DOHH2 (cell line): ENCODE results near the gene DIP2C.
A peak's percentile ranks its signal among the peaks of the same experiment; 100 is the strongest.

Source experiments
- H3F3A ChIP-seq: fragments of 200-600 bp; sonication (generic), shearing (Covaris generic); 2 replicates; pipeline ENCODE4 v1.6.0; 2016; ENCODE audit warnings: antibody characterized with exemption, mild to moderate bottlenecking; ENCODE audit not compliant: control insufficient read depth, insufficient read depth
- H3K27ac ChIP-seq: fragments of 200-600 bp; sonication (generic); 2 replicates; pipeline ENCODE4 v1.5.1; 2014; ENCODE audit warnings: low read depth, mild to moderate bottlenecking, low read length, moderate library complexity
- H3K27me3 ChIP-seq: fragments of 200-600 bp; sonication (generic); 2 replicates; pipeline ENCODE4 v1.6.1; 2014; ENCODE audit warnings: mild to moderate bottlenecking, low read length, mixed read lengths; ENCODE audit not compliant: control insufficient read depth
- H3K36me3 ChIP-seq: fragments of 200-600 bp; sonication (generic); 2 replicates; pipeline ENCODE4 v1.6.1; 2014; ENCODE audit warnings: mild to moderate bottlenecking, low read length, moderate library complexity, mixed read lengths; ENCODE audit not compliant: control insufficient read depth
- H3K4me1 ChIP-seq: fragments of 200-600 bp; sonication (generic); 2 replicates; pipeline ENCODE4 v1.6.1; 2014; ENCODE audit warnings: mild to moderate bottlenecking, low read length, mixed read lengths; ENCODE audit not compliant: control insufficient read depth
- H3K4me2 ChIP-seq: fragments of 200-600 bp; sonication (generic); 2 replicates; pipeline ENCODE4 v1.6.0; 2014; ENCODE audit warnings: mild to moderate bottlenecking, low read length, moderate library complexity
- H3K4me3 ChIP-seq: fragments of 200-600 bp; sonication (generic); 2 replicates; pipeline ENCODE4 v1.5.1; 2014; ENCODE audit warnings: mild to moderate bottlenecking, low read length, mixed read lengths
- H3K79me2 ChIP-seq: fragments of 200-600 bp; sonication (generic); 2 replicates; pipeline ENCODE4 v1.6.1; 2014; ENCODE audit warnings: mild to moderate bottlenecking, low read length, mixed read lengths; ENCODE audit not compliant: control insufficient read depth
- H3K9me2 ChIP-seq: fragments of 200-600 bp; sonication (generic); replicated peaks from 2 replicates; pipeline ENCODE4 v1.6.1; 2014; ENCODE audit warnings: mild to moderate bottlenecking, low read length, mixed read lengths; ENCODE audit not compliant: control insufficient read depth
- H3K9me3 ChIP-seq: fragments of 200-600 bp; sonication (generic); 2 replicates; pipeline ENCODE4 v1.6.1; 2014; ENCODE audit warnings: antibody characterized with exemption, low read length, mixed read lengths; ENCODE audit not compliant: control insufficient read depth, insufficient read depth
- H4K20me1 ChIP-seq: fragments of 200-600 bp; sonication (generic); 2 replicates; pipeline ENCODE4 v1.6.0; 2014; ENCODE audit warnings: low read depth, mild to moderate bottlenecking, antibody characterized with exemption, low read length, moderate library complexity; ENCODE audit not compliant: control insufficient read depth, insufficient read depth
- CTCF ChIP-seq: fragments of 200-600 bp; sonication (generic); IDR thresholded peaks from one replicate; pipeline ENCODE4 v1.5.1; 2014; ENCODE audit warnings: antibody characterized with exemption, mild to moderate bottlenecking, low read depth, low read length; ENCODE audit not compliant: poor library complexity, severe bottlenecking
- EZH2phosphoT487 ChIP-seq: fragments of 200-600 bp; sonication (generic); IDR thresholded peaks from 2 replicates; pipeline ENCODE4 v1.6.1; 2017; ENCODE audit warnings: borderline replicate concordance, mild to moderate bottlenecking, antibody characterized with exemption, low read length, moderate library complexity, mixed read lengths

Gene DIP2C

DNA sequence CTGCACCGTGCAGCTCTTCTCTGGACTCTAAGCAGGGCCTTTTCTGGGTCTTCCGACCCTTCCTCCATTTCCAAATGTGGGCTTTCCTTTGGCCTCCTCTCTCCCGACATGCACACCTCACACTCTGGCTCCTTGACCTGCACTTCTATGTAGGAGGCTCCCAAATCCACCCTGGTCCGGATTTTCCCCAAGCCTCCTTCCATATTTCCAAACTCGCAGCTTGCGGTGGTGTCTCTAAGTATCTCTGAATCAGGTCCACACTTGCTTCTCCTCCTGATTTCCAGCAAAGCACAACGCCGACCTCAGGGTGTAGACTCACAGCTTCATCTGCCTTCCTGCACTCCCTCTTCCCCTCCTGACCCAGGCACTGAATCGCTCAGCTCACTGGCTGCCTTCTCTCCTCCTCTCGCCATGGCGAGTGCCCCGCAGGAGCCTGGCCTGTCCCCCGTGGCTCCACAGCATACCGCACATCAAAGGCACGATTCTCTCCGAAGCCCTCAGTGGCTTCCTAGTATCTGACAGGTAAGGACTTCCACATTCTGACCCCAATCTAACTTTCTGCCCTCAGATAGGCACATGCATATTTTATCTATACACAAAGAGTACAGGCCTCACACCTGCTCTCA, 27.8 kb downstream of the DIP2C start:
- no peak overlapping the region for H3K4me3 ChIP-seq
- TF ChIP-seq EZH2phosphoT487 (no peak), CTCF (no peak)
- no peaks in the 10 kb centered on the region for H3K79me2 ChIP-seq
- peaks cover 12% of the 10 kb centered on the region for H3K4me1 ChIP-seq
- no peaks in the 10 kb centered on the region for H3K36me3 ChIP-seq
- H3K9me2 ChIP-seq, result no peaks in the 10 kb centered on the region
- H4K20me1 ChIP-seq, result no peaks in the 10 kb centered on the region
- H3K27me3 ChIP-seq, result 0 out of 2 replicates have a peak, but pooled peaks cover 5% of the 10 kb centered on the region
- no peak overlapping the region for H3K27ac ChIP-seq
- H3K4me2 ChIP-seq, result no peak overlapping the region
- H3K9me3 ChIP-seq, result no peaks in the 10 kb centered on the region
- no peaks in the 10 kb centered on the region for H3F3A ChIP-seq

- H3K9me3 ChIP-seq, result no peaks in the 10 kb centered on the region
- H3F3A ChIP-seq, result no peaks in the 10 kb centered on the region
- no peaks in the 10 kb centered on the region for H3K79me2 ChIP-seq
- peak overlapping the region; percentile 18; the same call in 1 of the 2 replicates for H3K4me2 ChIP-seq
- no peaks in the 10 kb centered on the region for H3K36me3 ChIP-seq
- TF ChIP-seq CTCF, result no peak
- TF ChIP-seq EZH2phosphoT487, result no peak
- H3K27ac ChIP-seq, result no peak overlapping the region
- H3K4me1 ChIP-seq, result peaks cover 12% of the 10 kb centered on the region
- H3K4me3 ChIP-seq, result no peak overlapping the region
- H3K27me3 ChIP-seq, result 0 out of 2 replicates have a peak, but pooled peaks cover 5% of the 10 kb centered on the region
- no peaks in the 10 kb centered on the region for H4K20me1 ChIP-seq
- H3K9me2 ChIP-seq, result no peaks in the 10 kb centered on the region
These were observed 28.4 kb downstream of the DIP2C start for GRCh38 chr10:660970-661596.

DNA sequence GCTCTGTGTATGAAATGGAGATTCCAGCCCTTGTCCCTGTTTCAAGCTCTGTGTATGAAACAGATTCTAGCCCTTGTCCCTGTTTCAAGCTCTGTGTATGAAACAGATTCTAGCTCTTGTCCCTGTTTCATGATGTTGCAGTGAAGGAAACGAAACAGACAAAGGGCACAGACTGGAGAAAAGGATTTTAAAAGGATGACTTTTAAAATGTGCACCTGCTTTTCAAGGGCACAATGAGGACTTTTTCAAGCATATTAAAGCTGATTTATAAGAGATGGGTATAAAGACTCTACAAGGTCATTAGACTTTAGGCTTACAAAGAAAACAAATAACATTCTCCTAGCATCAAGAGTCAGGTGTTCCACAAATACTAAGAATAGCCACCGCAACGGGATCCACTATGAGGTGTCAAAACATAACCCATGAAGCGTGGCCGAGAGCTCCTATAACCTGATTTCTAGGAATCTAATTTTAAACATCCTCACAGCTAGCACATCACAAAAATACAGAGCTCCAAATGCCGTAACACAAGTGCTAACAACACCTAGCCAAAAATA, 29.0 kb downstream of the DIP2C start:
- H3K4me3 ChIP-seq, result no peak overlapping the region
- no peaks in the 10 kb centered on the region for H4K20me1 ChIP-seq
- H3K36me3 ChIP-seq, result no peaks in the 10 kb centered on the region
- 0 out of 2 replicates have a peak, but pooled peaks cover 5% of the 10 kb centered on the region for H3K27me3 ChIP-seq
- H3F3A ChIP-seq, result no peaks in the 10 kb centered on the region
- H3K9me2 ChIP-seq, result no peaks in the 10 kb centered on the region
- H3K9me3 ChIP-seq, result no peaks in the 10 kb centered on the region
- TF ChIP-seq EZH2phosphoT487, result no peak
- TF ChIP-seq CTCF, result no peak
- H3K4me1 ChIP-seq, result peaks cover 12% of the 10 kb centered on the region
- peak overlapping the region; percentile 18; the same call in 1 of the 2 replicates for H3K4me2 ChIP-seq
- H3K27ac ChIP-seq, result no peak overlapping the region
- no peaks in the 10 kb centered on the region for H3K79me2 ChIP-seq
